KOPT-K1 (cell line): ENCODE data around the gene CSPG5.

Source experiments
- H3K27ac ChIP-seq: fragments of 200-600 bp; sonication (generic); 2 replicates; pipeline ENCODE4 v1.5.1; 2016; ENCODE audit warnings: antibody characterized with exemption, mild to moderate bottlenecking, low read depth, low read length; ENCODE audit not compliant: poor library complexity, severe bottlenecking
- H3K36me3 ChIP-seq: fragments of 200-600 bp; sonication (generic); 2 replicates; pipeline ENCODE4 v1.5.1; 2017; ENCODE audit warnings: antibody characterized with exemption, mild to moderate bottlenecking, low read length, moderate library complexity; ENCODE audit not compliant: insufficient read depth
- H3K9me3 ChIP-seq: fragments of 200-600 bp; sonication (generic); 2 replicates; pipeline ENCODE4 v1.5.1; 2017; ENCODE audit warnings: antibody characterized with exemption, low read length, mild to moderate bottlenecking; ENCODE audit not compliant: insufficient read depth, poor library complexity, severe bottlenecking

CSPG5 gene

DNA sequence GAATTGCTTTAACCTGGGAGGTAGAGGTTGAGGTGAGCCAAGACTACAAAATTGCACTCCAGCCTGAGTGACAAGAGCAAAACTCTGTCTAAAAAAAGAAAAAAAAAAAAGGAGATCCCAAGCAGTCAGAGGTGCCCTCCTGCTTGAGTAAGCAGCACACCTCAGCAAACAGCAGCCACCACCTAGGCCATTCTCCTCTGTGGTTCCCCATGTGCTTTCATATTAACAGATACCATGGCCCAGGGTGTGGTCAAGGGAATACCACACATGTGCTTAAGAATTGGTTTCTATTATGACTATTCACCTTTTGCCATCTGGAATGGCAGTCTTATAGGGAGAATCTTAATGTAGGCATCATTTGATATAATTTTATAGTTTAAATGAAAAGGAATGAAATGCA is 24.7 kb upstream of the CSPG5 start:
- Histone ChIP-seq H3K36me3 (peaks cover 100% of the 10 kb centered on the region), H3K27ac (no peak overlapping the region), H3K9me3 (no peaks in the 10 kb centered on the region)

DNA sequence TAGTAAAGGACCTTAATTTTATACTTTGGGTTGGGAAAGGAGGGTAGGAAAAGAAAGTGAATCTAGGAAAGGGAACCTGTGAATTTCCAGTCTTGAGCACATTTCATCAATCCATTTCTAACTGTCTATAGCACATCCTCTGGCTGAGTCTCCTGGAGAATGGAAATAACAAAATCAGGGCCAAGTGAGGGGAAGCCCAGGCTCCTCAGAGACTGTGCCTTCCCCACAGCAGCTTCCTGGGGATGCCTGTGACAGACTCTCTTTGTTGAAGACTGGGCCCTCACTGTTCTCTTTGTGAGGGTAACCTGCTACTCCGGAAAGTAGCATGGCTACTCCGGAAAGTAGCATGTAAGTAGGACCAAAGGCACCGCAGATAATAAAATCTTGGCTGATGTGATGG is 22.6 kb upstream of the CSPG5 start:
- H3K27ac ChIP-seq: no peak overlapping the region
- H3K9me3 ChIP-seq: no peaks in the 10 kb centered on the region
- peaks cover 95% of the 10 kb centered on the region for H3K36me3 ChIP-seq

DNA sequence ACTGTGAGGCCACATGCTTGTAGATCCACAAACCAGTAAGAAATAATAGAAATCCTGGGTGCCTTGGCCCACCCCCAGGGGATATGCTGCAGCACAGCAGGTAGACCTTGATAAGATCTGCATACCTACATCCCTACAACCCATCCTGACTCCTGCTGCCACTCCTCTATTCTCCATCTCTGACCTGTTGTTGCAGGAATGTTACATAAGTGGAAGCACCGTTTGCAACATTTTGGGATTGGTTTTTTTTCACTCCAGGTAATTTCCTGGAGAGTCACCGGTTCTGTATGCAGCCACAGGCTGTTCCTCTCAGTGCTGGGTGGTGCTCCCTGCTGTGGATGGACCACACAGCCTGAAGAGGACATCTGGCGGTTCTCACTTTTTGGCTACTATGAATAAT is 16.1 kb upstream of the CSPG5 start:
- H3K36me3 ChIP-seq: peaks cover 94% of the 10 kb centered on the region
- no peak overlapping the region for H3K27ac ChIP-seq

DNA sequence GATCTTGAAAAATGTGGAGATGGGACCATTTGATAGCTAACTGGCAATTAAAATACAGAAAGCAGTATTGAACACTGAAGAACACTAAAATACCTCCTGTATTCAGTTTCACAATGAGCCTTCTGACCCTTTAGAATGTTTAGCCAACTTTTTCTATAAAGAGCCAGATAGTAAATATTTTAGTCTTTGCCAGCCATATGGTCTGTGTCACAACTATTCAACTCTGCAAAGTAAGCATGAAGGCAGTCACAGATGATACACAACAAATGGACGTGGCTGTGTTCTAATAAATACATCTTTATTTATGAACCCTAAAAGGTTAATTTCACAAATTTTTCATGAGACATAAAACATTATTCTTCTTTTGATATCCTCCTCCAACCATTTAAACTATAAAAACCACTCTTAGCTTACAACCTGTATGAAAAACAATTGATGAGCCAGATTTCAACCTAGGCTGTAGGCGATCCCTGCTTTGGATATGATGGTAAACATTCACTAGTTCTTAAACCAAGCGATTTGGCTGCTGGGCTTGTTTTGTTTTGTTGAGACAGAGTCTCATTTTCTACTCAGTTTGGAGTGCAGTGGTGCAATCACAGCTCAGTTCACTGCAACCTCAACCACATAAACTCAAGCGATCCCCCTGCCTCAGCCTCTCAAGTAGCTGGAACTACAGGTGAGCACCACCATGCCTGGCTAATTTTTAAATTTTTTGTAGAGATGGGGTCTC is 13.6 kb upstream of the CSPG5 start:
- H3K27ac ChIP-seq: no peak overlapping the region
- H3K9me3 ChIP-seq: no peaks in the 10 kb centered on the region
- H3K36me3 ChIP-seq: peaks cover 94% of the 10 kb centered on the region

More for the DNA sequence above, 16.1 kb upstream of the CSPG5 start:
- no peaks in the 10 kb centered on the region for H3K9me3 ChIP-seq

DNA sequence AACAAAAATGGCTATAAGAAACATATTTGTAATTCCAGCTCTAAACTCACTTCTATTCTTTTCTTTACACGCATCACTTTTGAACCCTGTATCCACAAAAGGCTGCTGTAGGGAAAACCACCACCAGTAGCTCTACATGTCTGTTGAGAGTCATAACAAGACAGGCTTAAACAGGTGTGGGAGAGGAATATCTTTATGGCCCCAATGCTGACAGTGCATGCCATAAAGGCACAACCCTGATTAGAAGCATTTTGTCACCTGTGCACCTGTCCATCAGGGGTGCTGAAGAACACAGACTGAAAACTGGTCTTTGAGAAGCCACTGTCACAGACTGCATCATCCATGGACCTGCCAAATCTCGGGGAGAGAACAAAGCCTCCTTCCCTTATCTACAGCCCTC is 11.6 kb upstream of the CSPG5 start:
- H3K36me3 ChIP-seq: peaks cover 99% of the 10 kb centered on the region
- H3K9me3 ChIP-seq: no peaks in the 10 kb centered on the region
- H3K27ac ChIP-seq: no peak overlapping the region

DNA sequence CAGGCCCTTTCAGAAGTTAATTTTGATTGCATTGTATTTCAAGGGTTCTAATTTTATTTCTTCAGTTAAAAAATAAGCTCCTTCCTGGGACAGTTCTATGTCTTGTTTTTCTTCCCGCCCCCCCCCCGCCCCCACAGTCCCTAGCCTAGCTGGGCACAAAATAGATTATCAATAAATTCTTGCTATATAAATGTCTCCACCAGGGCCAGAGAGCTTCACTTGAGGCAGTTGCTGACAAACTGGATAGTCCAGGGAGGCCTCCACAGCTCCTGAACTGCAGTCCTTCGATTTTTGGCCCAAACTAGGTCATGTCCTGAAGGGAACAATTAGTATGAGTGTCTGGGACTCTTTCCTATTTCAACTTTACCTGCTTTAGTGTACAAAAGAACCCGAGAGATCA is 9.9 kb upstream of the CSPG5 start:
- peaks cover 99% of the 10 kb centered on the region for H3K36me3 ChIP-seq
- no peak overlapping the region for H3K27ac ChIP-seq
- no peaks in the 10 kb centered on the region for H3K9me3 ChIP-seq

DNA sequence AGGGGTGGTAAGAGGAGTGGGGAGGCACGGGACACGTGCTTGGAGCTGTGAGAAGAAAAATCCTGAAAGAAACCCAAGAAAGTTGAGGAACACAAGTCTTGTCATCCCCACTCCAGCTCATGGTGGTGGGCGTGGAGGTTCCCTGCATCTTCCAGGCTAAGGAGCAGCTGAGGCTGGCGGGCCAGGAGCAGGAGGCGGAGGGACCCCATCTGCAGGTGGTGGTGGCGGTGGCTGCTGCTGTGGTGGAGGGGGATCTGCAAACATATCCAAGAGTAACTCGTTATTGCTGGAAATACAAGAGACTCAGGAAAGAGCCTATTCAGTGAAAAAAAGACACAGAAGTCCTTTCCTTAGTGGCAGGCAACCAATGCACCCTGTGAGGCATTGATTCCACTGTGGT is 9.4 kb upstream of the CSPG5 start:
- Histone ChIP-seq H3K27ac (no peak overlapping the region), H3K9me3 (no peaks in the 10 kb centered on the region), H3K36me3 (peaks cover 93% of the 10 kb centered on the region)

DNA sequence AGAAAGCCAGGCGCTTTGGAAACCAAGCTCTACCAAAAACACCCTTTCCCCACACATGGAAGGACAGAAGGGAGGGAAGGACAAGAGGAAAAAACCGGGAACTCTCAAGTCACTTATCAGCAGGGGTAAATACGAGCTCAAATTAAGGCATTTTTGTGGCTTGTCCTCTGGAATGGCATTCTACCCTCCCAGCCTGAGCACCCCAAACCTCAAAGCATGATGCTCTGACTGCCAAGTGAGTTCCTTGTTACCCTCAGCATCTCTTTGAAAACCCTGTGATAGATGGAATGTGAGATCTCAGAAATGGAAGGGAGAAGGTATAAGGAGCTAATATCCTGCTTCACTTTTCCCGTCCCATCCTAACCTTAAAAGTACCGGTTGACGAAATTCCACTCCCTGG is 8.1 kb upstream of the CSPG5 start:
- Histone ChIP-seq H3K9me3 (no peaks in the 10 kb centered on the region), H3K27ac (no peak overlapping the region), H3K36me3 (peaks cover 80% of the 10 kb centered on the region)

DNA sequence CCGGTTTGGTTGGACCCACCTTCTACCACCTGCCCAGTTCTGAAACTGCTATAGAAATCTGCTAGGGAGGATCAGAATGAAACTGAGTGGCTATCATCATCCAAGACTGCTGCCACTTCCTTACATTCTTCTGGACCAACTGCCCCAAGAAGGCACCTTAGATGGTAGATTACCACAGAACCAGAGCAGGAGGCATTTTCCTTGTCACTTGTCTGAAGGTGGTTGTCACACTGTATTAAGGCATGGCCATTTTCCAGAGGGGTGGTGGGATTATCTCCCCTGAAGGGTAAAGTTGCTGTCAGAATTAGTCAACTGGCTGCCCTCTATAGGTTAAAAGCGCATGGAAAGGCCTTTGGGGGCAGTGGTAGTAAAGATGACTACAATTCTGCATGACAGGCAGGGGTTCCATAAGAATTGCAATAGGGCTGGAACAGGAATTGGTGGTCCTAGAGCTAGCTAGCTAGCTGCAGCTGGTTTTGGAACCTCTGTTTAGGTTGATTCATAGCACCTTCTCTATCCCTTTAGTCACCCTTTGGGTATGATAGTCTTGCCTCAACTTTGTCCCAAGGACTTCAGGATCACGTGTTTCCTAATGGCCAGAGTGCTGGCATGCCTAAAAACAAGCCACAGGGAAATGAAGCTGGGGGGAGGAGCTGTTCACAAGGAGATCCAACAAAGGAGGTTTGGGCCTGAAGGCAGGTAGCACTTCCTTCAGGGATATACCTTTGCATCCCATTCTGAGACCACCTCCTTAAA is 4.8 kb upstream of the CSPG5 start:
- Histone ChIP-seq H3K36me3 (peaks cover 49% of the 10 kb centered on the region), H3K27ac (no peak overlapping the region), H3K9me3 (no peaks in the 10 kb centered on the region)

DNA sequence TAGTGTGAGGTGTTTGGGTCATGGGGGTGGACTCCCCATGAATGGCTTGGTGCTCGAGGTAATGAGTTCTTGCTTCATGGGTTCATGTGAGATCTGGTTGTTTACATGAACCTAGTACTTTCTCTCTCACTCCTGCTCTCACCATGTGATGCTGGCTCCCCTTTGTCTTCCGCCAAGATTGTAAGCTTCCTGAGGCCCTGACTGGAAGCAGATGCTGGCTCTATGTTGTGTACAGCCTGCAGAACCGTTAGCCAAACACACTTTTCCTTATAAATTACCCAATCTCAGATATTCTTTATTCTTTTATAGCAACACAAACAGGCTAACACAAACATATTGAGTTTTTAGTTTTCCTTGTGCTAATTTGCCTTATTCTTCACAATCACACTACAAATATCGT is 3.2 kb upstream of the CSPG5 start:
- Histone ChIP-seq H3K36me3 (peaks cover 32% of the 10 kb centered on the region), H3K27ac (no peak overlapping the region), H3K9me3 (no peaks in the 10 kb centered on the region)

DNA sequence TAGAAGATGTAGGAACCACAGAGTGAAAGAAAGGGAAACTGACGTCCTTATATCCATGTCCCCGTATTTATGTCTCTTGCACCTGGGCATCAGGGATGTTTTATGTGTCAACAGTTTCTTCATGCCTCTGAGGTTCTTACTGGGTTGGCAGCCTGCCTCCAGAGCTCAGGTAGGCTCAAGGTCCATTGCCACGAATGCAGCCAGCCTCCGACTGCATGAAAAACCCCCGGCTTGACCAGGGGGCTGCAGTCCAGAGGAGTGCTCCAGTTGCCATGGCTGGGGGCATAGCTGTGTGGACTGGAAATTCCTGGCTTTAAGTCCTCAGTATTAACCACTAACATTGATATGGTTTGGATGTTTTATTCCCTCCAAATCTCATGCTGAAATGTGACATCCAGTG is 2.8 kb upstream of the CSPG5 start:
- H3K27ac ChIP-seq: no peak overlapping the region
- H3K9me3 ChIP-seq: no peaks in the 10 kb centered on the region
- H3K36me3 ChIP-seq: peaks cover 28% of the 10 kb centered on the region

DNA sequence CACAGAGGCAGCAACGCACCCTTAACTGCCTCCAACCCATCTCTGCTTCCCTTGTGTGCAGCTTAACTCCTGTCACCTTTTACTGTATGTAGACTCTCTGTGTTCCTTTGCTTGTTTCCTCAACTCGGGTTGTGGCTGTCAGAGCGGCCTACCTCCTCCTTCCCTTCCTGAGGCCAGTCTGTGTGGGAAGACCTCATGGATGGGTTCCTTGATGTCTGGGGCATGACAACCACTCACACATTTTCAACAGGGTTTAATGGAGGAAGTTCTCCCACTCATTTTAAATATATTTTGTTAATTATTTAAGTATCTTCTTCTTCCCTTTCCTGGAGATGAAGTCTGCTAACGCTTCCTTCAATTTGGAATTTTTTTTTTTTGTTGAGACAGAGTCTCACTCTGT is 1.8 kb upstream of the CSPG5 start:
- Histone ChIP-seq H3K9me3 (no peaks in the 10 kb centered on the region), H3K36me3 (peaks cover 19% of the 10 kb centered on the region), H3K27ac (no peak overlapping the region)

DNA sequence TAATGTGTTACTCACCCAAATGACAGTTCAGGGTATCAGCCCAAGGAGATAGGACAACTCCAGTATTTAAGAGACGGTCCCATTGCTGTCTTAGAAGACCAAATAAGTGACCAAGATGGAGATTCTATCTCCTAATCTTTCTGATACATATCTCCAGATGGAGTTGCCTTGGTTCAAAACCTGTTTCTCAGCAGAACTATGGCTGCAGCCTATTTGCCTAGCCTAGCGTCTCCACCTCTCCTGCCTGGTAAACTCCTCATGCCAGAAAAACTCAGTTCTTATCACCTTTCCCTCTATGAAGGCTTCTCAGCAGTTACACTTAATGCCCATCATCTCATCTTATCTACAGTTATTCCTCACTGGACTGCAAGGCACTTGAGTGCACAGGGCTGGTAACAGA is 1.2 kb upstream of the CSPG5 start:
- no peaks in the 10 kb centered on the region for H3K9me3 ChIP-seq
- peaks cover 13% of the 10 kb centered on the region; the same call in 1 of the 2 replicates for H3K36me3 ChIP-seq
- H3K27ac ChIP-seq: no peak overlapping the region

DNA sequence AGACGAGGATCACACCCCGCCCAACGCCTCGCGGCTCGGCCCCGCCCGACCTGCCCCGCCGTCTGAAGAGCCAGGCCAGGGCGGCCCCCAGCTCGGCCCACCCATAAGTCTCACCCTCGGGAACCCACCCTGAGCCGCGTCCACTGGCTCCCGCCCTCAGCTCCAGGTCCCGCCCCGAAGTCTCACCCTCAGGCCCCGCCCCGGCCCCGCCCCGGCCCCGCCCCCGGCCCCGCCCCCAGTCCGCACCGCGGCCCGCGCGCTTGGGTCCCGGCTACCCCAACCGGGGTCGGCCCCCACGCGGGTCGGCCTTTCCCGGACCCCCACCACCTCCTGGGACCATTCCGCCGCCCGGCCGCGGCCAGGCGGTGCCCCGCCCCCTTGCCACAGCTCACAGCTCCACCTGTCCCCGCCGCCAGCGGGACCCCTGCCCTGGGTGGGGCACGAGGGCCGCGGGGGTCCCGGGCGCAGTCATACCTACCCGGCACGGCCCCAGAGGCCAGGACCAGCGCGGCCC is 489 bp downstream of the CSPG5 start:
- H3K36me3 ChIP-seq: no peaks in the 10 kb centered on the region
- no peak overlapping the region for H3K27ac ChIP-seq
- no peaks in the 10 kb centered on the region for H3K9me3 ChIP-seq

DNA sequence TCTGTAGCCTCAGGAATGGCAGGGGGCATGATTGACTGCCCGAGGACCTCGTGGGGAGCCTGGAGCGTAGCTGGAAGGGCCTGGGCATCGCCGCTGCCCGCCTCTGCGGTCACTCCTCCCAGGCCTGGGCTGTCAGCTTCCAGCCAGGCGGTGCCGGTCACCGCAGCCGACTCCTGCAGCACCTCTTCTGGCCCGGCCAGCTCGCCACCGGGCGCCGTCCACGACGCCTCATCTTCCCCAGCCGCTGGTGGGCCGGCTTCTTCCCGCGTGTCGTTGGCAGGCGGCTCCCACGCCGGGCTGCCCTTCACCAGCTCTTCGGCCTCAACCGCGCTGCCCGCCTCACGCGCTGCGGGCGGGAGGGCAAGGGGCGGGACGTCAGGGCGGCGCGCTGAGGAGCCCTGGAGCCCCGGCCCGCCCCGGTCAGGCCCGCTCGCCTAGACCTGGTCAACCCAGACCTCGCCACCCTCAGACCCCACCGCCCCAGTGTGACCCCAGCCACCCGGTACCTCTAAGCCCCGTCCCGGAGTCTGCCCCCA is 1.0 kb downstream of the CSPG5 start:
- Histone ChIP-seq H3K36me3 (no peaks in the 10 kb centered on the region), H3K9me3 (no peaks in the 10 kb centered on the region), H3K27ac (no peak overlapping the region)
